ENCODE data around the gene PVALB. TPM values are rescaled to one million over a fixed set of nuclear protein-coding genes. Genes with fewer than 3 reads are reported as not detected.

PVALB gene
- polyA plus RNA-seq, 2 of the 4 experiments (the other 2 are of a cell fraction), result not detected

DNA sequence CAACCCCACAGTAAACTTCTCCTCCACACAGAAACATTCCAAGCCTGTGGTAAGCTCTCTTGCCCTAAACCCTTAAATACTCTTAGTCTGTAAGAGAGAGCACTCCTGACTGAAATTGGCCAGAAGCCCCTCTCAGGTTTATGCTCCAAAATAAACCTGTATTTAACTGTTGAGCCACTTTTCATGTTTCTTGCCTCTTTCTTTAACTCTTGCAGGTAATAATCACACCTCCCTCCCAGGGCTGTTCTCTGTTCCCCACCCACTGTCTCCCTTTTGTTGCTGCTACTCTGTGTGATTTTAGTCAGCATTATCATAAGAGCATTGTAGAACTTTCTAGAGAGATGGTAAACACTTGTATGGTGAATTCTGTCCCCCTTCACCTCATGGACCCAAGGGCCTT is 38.8 kb downstream of the PVALB start:
- ChIA-PET POLR2A (no interaction called here), CTCF (interaction anchor here (1.3 to 2.4 kb wide), 3 partner anchors 20 to 266 kb away, joined by 5 to 8 read pairs (median 5); no protein-coding TSS in a partner anchor)
- H3K27ac ChIP-seq, result no peak overlapping the region
- H3K4me1 ChIP-seq, result peaks cover 21% of the 10 kb centered on the region; the same call in 2 of the 3 replicates
- DNase-seq (ENCODE audit: low read depth in 1 of 2, low spot score in 1 of 2), result no peak
- no peak overlapping the region for H3K4me3 ChIP-seq
- TF ChIP-seq, protein P1, sequence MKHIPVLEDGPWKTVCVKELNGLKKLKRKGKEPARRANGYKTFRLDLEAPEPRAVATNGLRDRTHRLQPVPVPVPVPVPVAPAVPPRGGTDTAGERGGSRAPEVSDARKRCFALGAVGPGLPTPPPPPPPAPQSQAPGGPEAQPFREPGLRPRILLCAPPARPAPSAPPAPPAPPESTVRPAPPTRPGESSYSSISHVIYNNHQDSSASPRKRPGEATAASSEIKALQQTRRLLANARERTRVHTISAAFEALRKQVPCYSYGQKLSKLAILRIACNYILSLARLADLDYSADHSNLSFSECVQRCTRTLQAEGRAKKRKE (CRISPR knock-in tag; IDR thresholded peaks at IDR 0.05; ENCODE audit: low read depth), result no peak
- no peak for TF ChIP-seq TFCP2L1 (CRISPR knock-in tag; IDR thresholded peaks at IDR 0.05)
- TF ChIP-seq RCOR1 (IDR thresholded peaks at IDR 0.05; ENCODE audit: low read depth, low read length), result no peak
- no peak for TF ChIP-seq JUN (IDR thresholded peaks at IDR 0.05)
- no peak for ATAC-seq
- H3K9me3 ChIP-seq, result no peaks in the 10 kb centered on the region
- no peak overlapping the region for H3K4me2 ChIP-seq
- no peak for FAIRE-seq

DNA sequence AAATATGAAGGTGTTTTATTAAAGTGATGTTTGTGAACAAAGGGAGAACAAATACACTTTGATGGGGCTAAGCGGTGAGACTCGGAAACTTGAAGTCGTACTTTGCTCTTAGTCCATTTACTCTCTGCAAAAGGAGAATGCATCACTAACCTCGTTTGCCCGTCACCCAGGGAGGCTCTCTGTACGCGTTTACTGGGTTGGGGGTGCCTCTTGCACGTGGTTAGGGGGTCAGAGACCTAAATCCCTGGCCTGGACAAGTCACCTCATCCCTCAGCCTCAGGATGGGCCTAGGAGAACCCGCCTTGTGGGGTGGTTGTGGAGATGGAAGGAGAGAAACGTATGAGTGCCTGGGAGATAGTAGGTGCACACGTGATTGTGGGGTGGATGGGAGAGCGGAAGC is 40.1 kb downstream of the PVALB start:
- H3K4me1 ChIP-seq, result peaks cover 20% of the 10 kb centered on the region; the same call in 2 of the 3 replicates
- H3K27ac ChIP-seq, result peak overlapping the region; percentile 63 to 81
- peak overlapping the region; percentile 75 for H3K4me2 ChIP-seq
- WGBS (ENCODE audit: missing lambda C conversion rate), result 59% methylated on average over 12 of the region's 12 CpGs
- peak overlapping the region; percentile 26; the same call in 1 of the 3 replicates for H3K4me3 ChIP-seq
- ATAC-seq (no peak), DNase-seq (ENCODE audit: low read depth in 1 of 2, low spot score in 1 of 2) (no peak), FAIRE-seq (no peak)
- CTCF ChIA-PET, result interaction anchor here (1.1 to 3.7 kb wide), 5 partner anchors 20 to 268 kb away, joined by 3 to 37 read pairs (median 3); no protein-coding TSS in a partner anchor
- H3K9me3 ChIP-seq, result no peaks in the 10 kb centered on the region
- TF ChIP-seq, protein P2, sequence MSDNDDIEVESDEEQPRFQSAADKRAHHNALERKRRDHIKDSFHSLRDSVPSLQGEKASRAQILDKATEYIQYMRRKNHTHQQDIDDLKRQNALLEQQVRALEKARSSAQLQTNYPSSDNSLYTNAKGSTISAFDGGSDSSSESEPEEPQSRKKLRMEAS (IDR thresholded peaks at IDR 0.05), result 0 out of 2 replicates have a peak, but pooled peaks have one; percentile 1
- TF ChIP-seq, protein P3, sequence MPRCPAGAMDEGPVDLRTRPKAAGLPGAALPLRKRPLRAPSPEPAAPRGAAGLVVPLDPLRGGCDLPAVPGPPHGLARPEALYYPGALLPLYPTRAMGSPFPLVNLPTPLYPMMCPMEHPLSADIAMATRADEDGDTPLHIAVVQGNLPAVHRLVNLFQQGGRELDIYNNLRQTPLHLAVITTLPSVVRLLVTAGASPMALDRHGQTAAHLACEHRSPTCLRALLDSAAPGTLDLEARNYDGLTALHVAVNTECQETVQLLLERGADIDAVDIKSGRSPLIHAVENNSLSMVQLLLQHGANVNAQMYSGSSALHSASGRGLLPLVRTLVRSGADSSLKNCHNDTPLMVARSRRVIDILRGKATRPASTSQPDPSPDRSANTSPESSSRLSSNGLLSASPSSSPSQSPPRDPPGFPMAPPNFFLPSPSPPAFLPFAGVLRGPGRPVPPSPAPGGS (IDR thresholded peaks at IDR 0.05), result no peak
- POLR2A ChIA-PET, result interaction anchor here (0.9 to 1.5 kb wide), 4 partner anchors 56 to 270 kb away, joined by 3 to 8 read pairs (median 5); partner anchors contain the start of genes EIF3D and FOXRED2

DNA sequence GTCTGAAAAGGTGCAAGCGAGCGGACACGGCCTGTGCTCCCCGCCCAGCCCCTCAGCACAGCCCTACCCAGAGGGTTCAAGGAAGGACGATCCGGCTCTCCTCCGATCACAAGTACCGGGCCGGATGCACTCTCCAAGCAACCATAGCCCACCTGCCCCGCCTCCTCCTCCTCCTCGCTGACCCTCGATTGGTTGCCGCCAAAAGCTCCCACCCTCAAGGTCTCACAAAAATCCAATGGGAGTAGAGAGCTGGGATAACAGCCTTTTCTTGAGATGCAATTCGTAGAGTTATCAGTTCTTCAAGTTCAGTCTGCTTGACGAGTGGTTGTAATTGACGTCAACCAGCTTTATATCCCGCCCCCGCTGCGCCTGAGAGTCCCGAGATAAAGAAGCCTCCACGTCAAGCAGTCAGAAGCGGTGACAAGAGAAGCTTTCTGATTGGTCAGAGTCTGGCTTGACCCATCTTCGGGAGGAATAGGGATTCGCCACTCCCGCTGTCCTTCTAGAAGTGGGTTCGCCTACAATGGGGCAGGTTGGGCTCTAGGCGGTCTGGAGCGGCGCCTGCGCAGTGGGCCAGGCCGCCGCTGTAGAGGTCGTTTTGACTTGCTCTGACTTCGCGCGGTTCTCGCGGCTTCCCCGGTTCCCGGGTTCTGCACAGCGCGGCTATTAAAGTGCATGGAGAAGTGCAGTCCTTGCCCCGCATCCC is 40.7 kb downstream of the PVALB start, which contains the start of gene IFT27:
Gene IFT27 (minus strand): TSS at position 156 of the 706 bp plus-strand sequence. CDS start 412 bp downstream, outside the sequence.
- Histone ChIP-seq H3K4me3 (peak within 1 kb of the TSS; percentile 89), H3K27ac (peak within 1 kb of the TSS; percentile 86 to 93), H3K9me3 (no peaks in the 10 kb centered on the region), H3K4me1 (peaks cover 17% of the 10 kb centered on the region; the same call in 2 of the 3 replicates), H3K4me2 (peak within 1 kb of the TSS; percentile 83)
- TF ChIP-seq CHD2 (IDR thresholded peaks at IDR 0.05; ENCODE audit: low read length, partially characterized antibody) (peak; percentile 73), JUN (IDR thresholded peaks at IDR 0.05) (0 out of 5 replicates have a peak, but pooled peaks of 1 of the 2 experiments have one; percentile 23), NR3C1 (IDR thresholded peaks at IDR 0.05) (no peak), ZC3H11A (IDR thresholded peaks at IDR 0.05) (no peak), HDAC2 (IDR thresholded peaks at IDR 0.05) (no peak), POLR2A (IDR thresholded peaks at IDR 0.05; ENCODE audit: low read length) (peak; percentile 66), TP53 (CRISPR knock-in tag; IDR thresholded peaks at IDR 0.05) (no peak), ZSCAN20 (CRISPR knock-in tag; IDR thresholded peaks at IDR 0.05) (no peak), MAZ (IDR thresholded peaks at IDR 0.05; ENCODE audit: borderline replicate concordance, low read depth, low read length) (no peak), RAD21 (conservative IDR thresholded peaks at IDR 0.05 in 1 of 2, IDR thresholded peaks at IDR 0.05 in 1 of 2) (no peak), FOXS1 (CRISPR knock-in tag; IDR thresholded peaks at IDR 0.05) (no peak)
- TF ChIP-seq, protein P4, sequence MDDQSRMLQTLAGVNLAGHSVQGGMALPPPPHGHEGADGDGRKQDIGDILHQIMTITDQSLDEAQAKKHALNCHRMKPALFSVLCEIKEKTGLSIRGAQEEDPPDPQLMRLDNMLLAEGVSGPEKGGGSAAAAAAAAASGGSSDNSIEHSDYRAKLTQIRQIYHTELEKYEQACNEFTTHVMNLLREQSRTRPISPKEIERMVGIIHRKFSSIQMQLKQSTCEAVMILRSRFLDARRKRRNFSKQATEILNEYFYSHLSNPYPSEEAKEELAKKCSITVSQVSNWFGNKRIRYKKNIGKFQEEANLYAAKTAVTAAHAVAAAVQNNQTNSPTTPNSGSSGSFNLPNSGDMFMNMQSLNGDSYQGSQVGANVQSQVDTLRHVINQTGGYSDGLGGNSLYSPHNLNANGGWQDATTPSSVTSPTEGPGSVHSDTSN (IDR thresholded peaks at IDR 0.05), result peak; percentile 93
- TF ChIP-seq, protein P5, sequence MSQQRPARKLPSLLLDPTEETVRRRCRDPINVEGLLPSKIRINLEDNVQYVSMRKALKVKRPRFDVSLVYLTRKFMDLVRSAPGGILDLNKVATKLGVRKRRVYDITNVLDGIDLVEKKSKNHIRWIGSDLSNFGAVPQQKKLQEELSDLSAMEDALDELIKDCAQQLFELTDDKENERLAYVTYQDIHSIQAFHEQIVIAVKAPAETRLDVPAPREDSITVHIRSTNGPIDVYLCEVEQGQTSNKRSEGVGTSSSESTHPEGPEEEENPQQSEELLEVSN (IDR thresholded peaks at IDR 0.05; ENCODE audit: borderline replicate concordance, low read depth), result peak; percentile 87
- TF ChIP-seq, protein P1 (CRISPR knock-in tag; IDR thresholded peaks at IDR 0.05; ENCODE audit: low read depth), result no peak
- TF ChIP-seq, protein P6, sequence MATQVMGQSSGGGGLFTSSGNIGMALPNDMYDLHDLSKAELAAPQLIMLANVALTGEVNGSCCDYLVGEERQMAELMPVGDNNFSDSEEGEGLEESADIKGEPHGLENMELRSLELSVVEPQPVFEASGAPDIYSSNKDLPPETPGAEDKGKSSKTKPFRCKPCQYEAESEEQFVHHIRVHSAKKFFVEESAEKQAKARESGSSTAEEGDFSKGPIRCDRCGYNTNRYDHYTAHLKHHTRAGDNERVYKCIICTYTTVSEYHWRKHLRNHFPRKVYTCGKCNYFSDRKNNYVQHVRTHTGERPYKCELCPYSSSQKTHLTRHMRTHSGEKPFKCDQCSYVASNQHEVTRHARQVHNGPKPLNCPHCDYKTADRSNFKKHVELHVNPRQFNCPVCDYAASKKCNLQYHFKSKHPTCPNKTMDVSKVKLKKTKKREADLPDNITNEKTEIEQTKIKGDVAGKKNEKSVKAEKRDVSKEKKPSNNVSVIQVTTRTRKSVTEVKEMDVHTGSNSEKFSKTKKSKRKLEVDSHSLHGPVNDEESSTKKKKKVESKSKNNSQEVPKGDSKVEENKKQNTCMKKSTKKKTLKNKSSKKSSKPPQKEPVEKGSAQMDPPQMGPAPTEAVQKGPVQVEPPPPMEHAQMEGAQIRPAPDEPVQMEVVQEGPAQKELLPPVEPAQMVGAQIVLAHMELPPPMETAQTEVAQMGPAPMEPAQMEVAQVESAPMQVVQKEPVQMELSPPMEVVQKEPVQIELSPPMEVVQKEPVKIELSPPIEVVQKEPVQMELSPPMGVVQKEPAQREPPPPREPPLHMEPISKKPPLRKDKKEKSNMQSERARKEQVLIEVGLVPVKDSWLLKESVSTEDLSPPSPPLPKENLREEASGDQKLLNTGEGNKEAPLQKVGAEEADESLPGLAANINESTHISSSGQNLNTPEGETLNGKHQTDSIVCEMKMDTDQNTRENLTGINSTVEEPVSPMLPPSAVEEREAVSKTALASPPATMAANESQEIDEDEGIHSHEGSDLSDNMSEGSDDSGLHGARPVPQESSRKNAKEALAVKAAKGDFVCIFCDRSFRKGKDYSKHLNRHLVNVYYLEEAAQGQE (IDR thresholded peaks at IDR 0.05), result peak; percentile 76
- TF ChIP-seq, protein P2 (IDR thresholded peaks at IDR 0.05), result peak; percentile 62; the same call in 1 of the 2 replicates
- TF ChIP-seq, protein P7, sequence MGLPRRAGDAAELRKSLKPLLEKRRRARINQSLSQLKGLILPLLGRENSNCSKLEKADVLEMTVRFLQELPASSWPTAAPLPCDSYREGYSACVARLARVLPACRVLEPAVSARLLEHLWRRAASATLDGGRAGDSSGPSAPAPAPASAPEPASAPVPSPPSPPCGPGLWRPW (IDR thresholded peaks at IDR 0.05), result no peak
- POLR2A ChIA-PET, result interaction anchor here (0.7 to 1.5 kb wide), 10 partner anchors 23 to 294 kb away, joined by 3 to 8 read pairs (median 3); partner anchors contain the start of genes EIF3D, FOXRED2 and TXN2
- FAIRE-seq, result peak; percentile 77
- peak; percentile 98 for ATAC-seq
- DNase-seq (ENCODE audit: low read depth in 1 of 2, low spot score in 1 of 2), result peak; percentile 97 to 99
- WGBS (ENCODE audit: missing lambda C conversion rate), result 1% methylated on average over 29 of the region's 43 CpGs
- CTCF ChIA-PET, result interaction anchor here (0.7 to 3.7 kb wide), 7 partner anchors 19 to 269 kb away, joined by 3 to 37 read pairs (median 3); no protein-coding TSS in a partner anchor

Measured in A549 (cell line).